ENCODE measurements around the gene RAET1L.
A peak's percentile ranks its signal among the peaks of the same experiment; 100 is the strongest.
"Not testable (repeated sequence)": the region's sequence is repeated elsewhere in the genome, so short reads cannot be mapped to it uniquely, and the experiment has no call there.

Gene RAET1L

GRCh38 chr6:150016324-150017185 is 8.8 kb downstream of the RAET1L start:
- peak in 51 of 56 donors; percentile 5 to 81 (median 47) for DNase-seq

- DNase-seq: not testable (repeated sequence)
Observed at GRCh38 chr6:150015281-150016001, 9.9 kb downstream of the RAET1L start.

- not testable (repeated sequence) for DNase-seq
Observed at GRCh38 chr6:150014623-150015280, 10.6 kb downstream of the RAET1L start.

GRCh38 chr6:150013785-150014622 is 11.3 kb downstream of the RAET1L start:
- not testable (repeated sequence) for DNase-seq

GRCh38 chr6:150012846-150013784 is 12.2 kb downstream of the RAET1L start:
- not testable (repeated sequence) for DNase-seq

GRCh38 chr6:150008588-150008987 is 16.7 kb downstream of the RAET1L start:
- no peak for DNase-seq

GRCh38 chr6:150006961-150007464 is 18.3 kb downstream of the RAET1L start:
- peak in 9 of 56 donors; percentile 3 to 38 (median 22) for DNase-seq

GRCh38 chr6:150005761-150006651 is 19.3 kb downstream of the RAET1L start:
- no peak for DNase-seq

GRCh38 chr6:150004783-150005717 is 20.3 kb downstream of the RAET1L start:
- peak in 54 of 56 donors; percentile 14 to 93 (median 68) for DNase-seq

GRCh38 chr6:150004101-150004782 is 21.1 kb downstream of the RAET1L start:
- no peak for DNase-seq

GRCh38 chr6:150003599-150003998 is 21.7 kb downstream of the RAET1L start:
- DNase-seq: not testable (repeated sequence)

- no peak for DNase-seq
Observed at GRCh38 chr6:150002710-150003109, 22.6 kb downstream of the RAET1L start.

GRCh38 chr6:150001295-150002008 is 23.9 kb downstream of the RAET1L start:
- no peak for DNase-seq

- no peak for DNase-seq
Observed at GRCh38 chr6:149999636-150000035, 25.7 kb downstream of the RAET1L start.

- DNase-seq: no peak
Observed at GRCh38 chr6:149995971-149996370, 29.4 kb downstream of the RAET1L start.

GRCh38 chr6:149995235-149995750 is 30.0 kb downstream of the RAET1L start:
- DNase-seq: no peak
